Stimulated activated CD8-positive, alpha-beta memory T cell treated with anti-CD3 and anti-CD28 coated beads, Interleukin-12 subunit alpha, Interleukin-12 subunit beta, amount 100 ng/mL, for 4 hours (primary cell): ENCODE measurements around the gene DLG2.

Experiments
- DNase-seq: peaks from one replicate; pipeline ENCODE4 v3.0.0-alpha.2; 2020; ENCODE audit warnings: low read depth

The DLG2 gene

DNA sequence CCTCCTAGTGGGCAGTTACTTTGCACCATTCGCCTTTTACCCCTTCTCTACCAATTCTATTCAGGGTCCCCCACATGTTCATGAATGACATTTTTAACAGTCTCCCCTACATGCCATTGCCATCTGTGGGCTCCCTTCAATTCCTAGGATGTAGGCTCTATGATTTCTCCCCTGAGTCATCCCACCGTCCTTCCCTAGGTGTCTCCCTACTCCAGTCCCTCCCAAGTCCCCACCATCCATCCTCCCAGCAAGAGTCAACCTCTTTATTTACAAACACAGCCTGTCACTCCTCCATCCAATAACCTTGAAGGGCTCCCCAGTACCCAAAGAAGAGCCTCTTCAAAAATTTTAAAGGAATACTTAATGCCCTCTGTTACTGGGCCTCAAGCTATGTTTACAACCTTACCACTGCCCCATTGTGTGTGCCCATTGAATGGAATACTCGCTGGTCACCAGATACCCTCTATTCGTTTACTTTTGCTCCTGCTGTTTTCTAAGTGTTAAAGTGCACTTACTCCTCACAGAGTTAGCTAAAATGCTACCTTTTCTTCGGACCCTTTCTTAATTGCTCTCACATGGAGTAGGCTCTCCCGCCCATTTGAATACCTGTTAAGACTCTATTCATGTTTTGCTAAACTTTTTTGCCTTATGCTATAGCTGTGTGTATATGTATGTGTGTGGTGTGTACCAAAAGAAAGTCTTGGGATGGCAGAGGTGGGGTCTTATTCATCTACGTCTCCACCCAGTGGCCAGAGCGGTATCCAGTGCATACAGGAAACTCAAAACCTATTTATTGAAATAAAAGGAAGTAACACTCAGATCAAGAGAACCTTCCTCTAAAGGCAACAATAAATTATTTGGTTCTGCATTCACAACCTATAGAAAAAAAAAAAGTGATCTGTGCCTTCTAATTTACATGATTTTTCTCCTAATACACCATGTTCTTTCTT is 2105.2 kb downstream of the DLG2 start:
- DNase-seq: no peak

DNA sequence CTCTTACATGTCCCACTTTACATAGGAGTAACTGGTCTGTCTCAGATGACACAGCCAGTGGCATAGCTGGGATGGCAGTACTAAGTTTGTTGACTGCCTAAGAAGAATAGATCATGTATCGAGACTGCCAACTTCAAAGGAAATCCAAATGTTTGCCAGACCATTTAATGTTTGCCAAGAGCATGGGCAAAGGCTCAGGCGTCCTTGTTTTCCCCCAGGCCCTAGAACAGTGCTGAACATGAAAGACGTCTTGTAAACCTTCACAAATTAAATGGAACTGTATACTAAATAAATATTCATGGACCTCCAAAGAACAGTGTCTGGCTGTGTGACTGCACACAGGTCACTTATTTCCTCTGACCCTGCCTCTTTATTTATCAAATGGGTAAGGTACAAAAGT is 2106.3 kb downstream of the DLG2 start:
- DNase-seq: no peak

DNA sequence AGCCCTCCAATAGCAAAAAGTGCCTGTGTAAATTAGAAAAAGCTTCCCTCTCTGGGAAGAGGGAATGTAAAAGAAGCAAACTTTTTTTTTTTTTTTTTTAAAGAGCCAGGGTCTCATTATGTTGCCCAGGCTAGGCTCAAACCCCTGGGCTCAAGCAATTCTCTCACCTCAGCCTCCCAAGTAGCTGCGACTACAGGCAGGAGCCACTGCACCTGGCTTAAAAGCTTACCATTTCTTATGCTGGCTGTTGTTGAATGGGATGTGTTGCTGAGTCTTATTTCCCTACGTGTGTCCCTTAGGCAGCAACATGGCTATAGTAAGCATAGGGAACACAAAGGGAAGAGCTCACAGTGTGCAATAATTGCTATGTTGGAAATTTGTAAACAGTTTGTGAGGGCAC is 2115.5 kb downstream of the DLG2 start:
- no peak for DNase-seq

DNA sequence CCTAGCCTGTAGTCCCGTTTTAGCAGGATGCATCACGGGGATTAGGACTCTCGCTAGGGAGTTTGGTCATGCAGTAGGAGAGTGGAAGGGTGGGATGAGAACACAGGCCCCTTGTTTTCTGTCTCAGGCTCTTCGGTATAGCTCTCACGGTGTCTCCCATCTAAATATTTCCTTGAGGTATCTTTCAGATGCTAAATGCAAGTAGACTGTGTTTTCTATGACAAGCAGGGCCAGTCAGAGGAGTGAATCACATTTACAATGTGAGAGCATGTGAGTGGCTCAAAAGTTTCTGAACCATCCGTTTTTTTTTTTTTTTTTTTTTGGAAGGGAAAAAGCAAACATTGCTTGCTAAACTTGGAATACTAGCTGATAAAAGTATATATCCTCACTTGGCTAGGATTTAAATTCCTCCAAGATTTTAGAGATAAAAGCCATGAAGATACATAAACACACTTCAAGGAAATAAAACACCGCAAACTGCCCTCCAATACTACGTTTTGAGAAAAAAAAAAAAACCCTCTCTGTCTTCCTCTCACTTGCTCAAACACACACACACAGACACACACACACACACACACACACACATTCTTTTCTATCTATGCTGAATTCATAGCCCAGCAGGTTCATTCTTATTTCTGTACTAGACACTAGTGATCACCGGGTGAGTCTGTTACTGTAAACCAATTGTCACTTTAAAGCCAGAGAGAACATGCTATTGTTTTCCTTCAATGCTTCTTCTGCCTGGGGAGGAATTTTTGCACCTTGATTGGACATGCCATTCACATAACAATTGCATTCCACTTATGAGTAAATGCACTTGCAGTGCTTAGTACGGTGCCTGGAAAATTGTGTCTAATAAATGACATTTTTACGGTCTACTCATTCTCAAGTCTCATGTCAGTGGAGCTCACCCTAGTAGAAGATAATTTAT is 2116.3 kb downstream of the DLG2 start:
- no peak for DNase-seq

DNA sequence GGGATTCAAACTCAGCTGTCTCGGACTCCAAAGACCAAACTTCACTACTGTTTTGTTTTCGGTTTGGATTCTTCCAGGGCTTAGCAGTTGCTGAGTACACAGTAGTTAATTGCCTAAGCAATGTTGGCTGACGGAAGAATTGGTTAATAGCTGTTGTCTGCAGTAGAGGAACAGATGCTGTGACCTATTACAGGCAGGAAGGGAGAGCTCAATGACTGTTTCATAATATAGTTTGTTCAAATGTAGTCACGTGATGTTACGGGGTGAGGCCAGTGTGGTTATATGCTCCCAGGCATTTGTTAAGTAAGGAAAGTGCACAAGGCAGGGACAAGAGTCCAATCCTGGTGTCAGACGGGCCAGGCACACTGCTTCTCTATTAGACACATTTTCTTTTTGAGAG is 2118.3 kb downstream of the DLG2 start:
- no peak for DNase-seq

DNA sequence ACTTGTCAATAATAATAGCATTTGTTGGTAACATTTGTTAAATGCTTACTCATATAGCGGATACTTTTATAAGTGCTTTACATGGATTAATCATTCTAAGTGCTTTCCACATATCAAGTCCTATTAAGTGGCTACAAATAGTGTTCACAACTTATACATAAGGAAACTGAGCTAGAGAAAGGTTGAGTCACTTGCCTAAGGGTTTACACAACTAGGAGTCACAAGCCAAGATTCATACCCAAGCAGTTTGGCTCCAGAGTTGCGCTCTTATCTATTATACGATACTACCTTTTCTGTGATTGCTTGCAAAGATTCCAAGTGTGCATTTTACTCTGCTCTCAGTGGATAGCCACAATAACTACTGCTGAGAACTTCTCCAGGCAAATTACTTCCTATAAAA is 2125.1 kb downstream of the DLG2 start:
- DNase-seq: no peak

DNA sequence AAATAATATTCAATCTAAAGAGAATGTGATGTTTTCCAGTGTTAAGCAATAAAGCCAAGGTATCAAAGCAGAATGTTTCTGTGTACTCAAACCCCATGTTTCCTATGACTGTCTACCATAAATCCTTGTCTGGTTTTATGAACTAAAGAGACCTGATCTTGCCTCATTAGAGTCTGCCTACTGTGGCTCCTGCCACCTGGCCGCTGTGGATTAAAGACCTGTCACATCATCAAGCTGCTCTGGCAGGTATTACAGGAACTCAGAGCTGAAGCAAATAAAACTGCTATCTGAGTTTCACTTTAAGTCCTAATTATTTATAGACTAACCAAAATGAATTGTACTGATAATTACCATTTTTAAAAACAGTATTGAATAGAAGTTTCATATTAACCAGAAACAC is 2133.2 kb downstream of the DLG2 start:
- no peak for DNase-seq

DNA sequence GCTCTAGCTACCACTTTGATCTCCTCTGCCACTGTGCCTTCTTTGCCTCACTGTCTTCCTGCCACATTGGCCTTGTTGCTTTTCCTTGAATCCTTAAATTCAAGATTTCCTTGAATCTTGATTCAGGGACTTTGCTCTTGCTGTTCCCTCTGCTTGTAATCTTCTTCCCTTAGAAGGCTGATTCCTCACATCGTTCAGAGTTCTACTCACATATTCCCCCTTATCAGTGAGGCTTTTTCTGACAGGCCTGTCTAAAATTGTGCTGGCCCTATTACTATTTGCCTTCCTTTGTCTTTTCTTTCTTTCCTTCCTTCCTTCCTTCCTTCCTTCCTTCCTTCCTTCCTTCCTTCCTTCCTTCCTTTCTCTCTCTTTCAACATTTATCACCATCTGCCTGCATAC is 2134.1 kb downstream of the DLG2 start:
- DNase-seq: no peak

DNA sequence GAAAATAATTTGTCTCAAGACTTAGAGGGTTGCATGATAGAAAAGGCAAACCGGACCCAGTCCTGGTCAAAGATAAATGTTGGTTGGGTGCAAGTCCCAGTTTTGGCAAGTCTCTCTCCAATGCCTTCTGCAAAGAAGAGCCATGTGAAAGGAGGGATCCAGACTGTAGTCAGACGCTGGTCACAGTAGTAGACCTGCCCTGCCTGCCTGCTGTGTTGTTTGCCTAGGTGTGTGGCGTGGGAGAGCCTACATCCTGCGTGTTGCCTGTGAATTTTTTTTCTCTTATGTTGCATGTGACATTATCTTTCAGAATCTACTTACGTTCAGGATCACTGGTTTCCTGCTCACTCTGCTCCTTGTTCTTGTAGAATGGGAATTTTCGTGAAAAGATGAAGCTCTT is 2143.3 kb downstream of the DLG2 start:
- DNase-seq: no peak

DNA sequence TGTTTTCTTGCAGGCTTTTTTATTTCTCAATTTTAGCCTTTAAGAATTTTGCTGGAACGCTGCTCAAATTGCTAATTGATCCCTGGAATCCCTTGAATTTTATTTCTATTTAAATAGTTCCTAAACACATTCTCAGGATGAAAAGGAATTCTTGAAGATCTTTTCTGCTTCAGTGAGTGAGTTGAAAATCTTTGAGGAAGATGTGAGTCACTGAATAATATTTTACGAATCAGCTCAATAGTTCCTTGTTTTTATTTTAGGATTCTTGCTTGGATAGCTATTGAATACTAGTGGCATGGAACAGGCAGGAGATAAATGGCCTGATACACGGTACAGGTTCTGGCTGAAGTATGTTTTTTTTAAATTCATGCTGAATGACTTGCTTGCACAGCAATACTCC is 2146.3 kb downstream of the DLG2 start:
- no peak for DNase-seq

DNA sequence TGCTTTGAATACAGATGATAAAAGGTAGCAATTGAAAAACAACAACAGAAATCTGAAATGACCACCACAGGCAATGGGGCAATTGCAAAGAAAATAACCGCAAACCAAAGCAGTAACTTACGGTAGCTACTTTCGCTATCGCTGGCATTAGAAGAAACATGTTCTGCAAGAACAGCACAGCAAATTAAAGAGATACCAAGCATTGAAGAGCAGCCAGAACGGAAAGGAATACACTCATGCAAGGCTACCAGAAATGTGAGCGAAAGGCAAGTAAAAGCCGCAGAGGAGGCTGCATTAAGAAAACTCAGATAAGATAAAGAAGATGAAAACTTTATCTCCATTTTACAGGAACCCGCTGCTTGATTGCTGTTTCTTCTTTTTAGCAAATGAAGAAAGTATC is 2146.9 kb downstream of the DLG2 start:
- DNase-seq: no peak

DNA sequence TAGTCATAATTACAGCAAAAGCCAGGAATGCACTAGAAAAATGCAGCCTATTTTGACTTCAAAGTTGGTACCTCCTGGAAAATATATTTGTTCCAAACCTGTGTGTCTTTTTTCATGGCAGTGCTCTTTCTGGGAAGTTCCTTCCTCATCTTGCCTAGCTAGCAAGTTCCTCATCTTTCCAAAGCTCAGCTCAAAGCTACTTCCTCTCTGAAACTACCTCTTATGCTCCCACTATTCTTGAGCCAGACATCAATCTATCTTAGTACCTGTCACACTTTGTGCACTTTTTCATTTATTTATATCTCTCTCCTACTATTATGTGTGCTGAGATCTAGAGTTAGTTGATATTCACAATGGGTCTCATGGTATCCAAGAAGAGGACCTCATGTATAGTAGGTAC is 2149.4 kb downstream of the DLG2 start:
- DNase-seq: no peak

DNA sequence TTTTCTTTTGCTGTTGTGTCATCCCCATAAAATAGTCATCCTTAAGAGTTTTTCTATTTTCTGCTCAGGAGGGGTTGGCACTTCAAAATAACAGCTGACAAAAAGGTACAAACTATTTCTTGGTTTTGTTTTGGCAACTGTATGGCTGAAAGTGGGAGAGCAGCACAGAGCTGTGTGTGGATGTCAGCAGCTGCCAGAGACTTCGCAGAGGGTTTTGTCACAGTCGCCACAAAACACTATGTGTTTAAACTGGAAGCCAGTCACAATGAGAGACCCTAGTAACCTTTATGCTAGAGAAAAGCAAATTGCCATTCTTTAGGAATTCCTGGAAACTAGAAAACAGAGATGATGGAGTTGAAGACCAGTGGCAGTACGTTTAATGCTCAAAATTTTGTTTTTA is 2151.4 kb downstream of the DLG2 start:
- DNase-seq: no peak

DNA sequence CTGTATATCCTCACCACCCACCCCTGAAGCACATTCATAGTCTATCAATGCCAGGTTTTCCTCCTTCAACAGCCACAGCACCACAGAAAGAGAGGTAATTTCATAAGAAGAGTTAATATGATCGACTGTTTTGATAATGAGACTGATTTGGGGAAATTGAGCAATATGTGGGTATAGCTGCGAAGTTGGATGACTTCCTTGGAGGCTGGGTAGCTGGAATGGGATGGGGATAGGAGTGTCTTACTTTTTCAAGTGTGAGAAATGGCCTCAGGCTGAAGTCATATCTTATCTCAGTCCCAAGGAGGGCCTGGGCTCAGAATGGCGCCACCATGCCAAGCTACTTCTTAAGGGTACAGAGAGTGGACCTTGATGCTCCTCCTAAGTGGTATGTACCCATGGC is 2153.4 kb downstream of the DLG2 start:
- no peak for DNase-seq

DNA sequence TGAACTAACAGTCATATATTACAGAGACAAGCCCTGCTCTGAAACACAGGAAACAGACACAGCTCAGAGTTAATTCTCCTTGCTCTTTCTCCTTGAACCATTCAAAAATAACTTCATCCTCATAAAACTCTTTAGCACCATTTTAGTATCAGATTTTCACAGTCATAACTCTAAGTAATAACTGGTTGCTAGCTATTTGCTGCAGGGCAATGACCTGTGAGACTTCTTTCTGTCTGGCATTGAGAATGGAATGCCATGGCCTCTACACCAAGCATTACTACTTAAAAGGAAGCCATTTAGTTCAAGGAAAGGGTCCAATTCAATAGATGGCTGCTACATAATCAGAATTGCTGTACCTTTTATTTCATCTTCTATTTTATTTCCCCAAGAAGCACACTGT is 2154.3 kb downstream of the DLG2 start:
- DNase-seq: no peak

DNA sequence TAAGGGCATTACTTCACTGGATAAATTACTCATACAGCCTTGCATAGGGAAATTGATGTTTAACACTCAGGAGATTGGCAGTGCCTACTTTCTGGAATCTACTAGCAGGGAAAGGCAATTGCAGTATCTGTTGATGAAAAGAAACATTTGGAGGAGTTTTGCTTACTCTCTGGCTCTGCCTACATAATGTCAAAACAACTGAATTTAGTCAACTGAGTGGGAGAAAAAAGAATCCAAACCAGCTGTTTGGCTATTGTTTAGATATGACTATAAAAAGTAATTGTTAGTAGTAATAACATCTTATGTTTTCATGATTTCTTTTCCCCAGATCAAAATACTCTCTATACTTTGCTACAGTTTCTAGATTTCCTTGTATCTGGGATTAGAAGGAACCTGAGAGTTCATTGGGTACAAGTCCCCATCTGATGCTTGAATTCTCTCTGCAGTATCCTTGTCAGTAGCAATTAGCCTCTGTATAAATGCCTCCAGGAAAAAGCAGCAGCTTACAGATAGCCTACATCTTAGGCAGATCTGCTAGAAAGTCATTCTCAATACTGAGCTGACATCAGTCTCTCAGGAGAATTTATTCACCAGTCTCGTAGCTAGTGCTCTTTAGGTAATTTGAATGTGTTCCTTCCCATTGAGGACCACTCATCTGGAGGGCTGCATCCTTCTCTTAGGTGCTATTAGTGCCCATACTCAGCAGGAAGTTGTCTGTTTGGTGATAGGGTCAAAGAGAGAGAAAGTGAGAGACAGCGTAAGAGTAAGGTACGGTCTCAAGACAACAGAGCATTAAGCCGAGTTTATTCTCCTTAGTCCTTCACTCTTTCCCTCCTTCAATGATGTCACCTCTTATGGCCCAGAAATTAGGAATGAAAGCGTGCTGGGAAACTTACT is 2155.1 kb downstream of the DLG2 start:
- no peak for DNase-seq

DNA sequence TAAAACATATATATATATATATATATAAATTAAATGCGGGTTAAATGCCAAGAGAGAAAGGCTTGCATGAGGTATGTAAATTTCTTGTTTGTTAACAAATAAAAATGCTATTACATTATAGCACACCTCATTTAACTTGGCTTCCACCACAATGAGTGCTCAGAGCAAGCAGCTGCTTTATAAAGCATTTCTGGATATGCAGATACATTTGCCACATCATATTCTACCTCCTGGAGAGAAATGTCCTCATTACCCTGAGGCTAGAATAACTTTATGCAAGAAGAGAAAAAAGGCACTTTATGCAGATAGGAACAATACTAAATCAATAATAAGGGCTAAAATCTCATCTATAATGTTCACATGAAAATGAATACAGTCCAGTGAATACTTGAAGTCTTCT is 2159.3 kb downstream of the DLG2 start:
- DNase-seq: no peak

DNA sequence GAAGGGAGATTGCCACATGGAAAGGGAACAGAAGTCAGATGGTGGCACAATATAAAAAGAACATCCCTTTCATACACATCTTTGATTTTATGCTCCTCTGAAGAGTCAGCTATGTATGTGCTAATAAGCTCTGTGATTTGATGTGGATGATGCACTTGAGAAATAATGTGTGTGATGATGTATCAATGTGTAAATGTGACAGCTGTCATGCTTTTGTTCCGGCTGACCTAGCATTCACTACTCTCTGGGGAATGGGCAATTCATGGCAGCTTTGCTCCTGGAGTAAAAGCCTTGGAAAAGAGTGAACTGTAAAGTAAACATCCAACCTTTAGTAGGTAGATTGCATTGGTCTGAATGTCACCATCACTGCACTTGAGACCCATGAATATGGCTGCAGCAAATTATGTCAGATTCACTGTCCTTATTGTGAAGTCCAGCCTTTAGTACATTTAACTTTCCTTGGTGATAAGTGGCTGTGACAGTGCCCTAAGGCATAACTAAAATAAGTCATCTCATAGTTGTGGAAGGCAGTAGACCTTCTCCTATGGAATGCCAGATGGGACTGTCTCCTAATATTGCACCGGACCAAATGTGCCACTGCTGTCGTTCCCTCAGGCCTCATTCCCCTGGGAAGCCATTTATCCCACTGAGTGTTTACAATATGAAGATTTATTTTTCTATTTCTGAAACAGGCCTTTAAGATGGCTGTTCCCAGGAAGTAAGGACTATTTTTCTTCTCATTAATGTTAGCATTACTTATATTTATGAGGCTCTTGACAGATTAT is 2162.8 kb downstream of the DLG2 start:
- DNase-seq: no peak

DNA sequence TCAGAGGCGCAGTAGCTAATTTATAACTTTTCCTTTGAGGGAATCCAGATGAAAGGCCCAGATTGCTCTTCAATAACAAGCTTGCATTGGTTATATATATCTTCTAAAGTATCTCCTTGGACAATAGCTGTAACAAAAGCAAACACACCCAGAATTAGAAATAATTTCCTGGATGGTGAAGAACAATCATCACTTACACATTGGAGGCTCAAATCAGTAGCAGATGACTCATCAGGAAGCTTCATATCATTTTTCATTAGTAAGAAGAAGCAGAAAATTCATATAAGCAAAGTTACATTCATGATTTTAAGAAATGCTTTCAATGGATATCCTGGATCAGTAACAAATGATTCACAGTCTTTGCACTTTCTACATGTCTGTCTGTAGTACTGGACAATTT is 2167.3 kb downstream of the DLG2 start:
- DNase-seq: no peak

DNA sequence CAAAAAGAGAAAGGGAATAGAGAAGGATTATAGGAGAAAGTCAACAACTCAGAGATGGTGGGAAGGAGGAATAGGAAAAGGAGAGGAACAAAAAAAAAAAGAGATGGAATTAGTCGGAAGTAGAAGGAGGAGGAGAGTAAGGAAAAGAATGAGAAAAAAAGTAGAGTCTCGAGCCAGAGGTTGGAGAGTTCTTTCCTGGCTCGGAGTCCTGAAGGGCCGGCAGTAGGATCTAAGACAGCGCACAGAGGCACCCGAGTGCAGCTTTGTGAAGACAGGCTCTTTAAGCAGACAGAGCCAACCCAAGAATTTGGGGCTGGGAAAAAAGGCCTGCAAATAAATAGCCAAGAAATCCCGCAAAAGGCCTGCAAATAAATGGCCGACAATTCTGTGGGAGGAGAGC is 2170.6 kb downstream of the DLG2 start:
- no peak for DNase-seq

DNA sequence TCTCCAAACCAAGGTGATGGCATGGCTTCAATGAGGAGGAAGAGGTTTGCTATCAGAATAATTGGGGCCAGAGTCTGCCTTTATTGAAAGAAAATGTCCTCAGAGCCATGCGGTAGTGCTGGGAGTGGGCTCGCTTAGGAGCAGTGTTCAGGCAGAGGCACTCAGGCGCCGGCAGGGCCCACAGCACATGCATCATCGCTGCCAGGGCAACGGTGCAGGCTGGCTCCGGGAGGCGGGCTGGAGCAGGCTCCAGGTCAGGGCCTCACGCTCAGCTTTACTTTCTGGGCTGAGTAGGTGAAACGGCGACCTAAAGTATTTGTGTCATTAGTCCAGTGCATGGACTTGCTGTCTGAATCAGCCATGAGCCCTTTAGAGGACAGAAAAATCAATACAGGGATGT is 2171.1 kb downstream of the DLG2 start:
- no peak for DNase-seq
